Body of pancreas (tissue), 4 donors: Measurements from ENCODE around the gene C15orf61.

Experiments
- CTCF ChIP-seq, 7 experiments: fragments of 450-650 bp in 4 of 7; fragments of 200-600 bp in 3 of 7; sonication (generic) in 3 of 7; IDR thresholded peaks; one replicate each; pipeline ENCODE4 v1.5.1; 2016 to 2019; ENCODE audit warnings: antibody characterized with exemption in 7 of 7
- POLR2A ChIP-seq, 3 donors: fragments of 450-650 bp; IDR thresholded peaks; one replicate each; pipeline ENCODE4 v1.6.1; 2016; ENCODE audit warnings: antibody characterized with exemption in 3 of 3, mild to moderate bottlenecking in 2 of 3

- TF ChIP-seq CTCF (IDR thresholded peaks at IDR 0.05) (no peak), POLR2A (IDR thresholded peaks at IDR 0.05) (no peak)
Observed at GRCh38 chr15:67545864-67546263, 24.9 kb downstream of the C15orf61 start.
